GM19035 (cell line): ENCODE results near the gene PPP6R2.
"Not testable (repeated sequence)": the region's sequence is repeated elsewhere in the genome, so short reads cannot be mapped to it uniquely, and the experiment has no call there.

Source experiments
- ATAC-seq: cut with Tn5 transposase; IDR thresholded peaks from one replicate; pipeline ENCODE4 v1.9.1; 2021; ENCODE audit not compliant: unreplicated experiment

PPP6R2 gene

DNA sequence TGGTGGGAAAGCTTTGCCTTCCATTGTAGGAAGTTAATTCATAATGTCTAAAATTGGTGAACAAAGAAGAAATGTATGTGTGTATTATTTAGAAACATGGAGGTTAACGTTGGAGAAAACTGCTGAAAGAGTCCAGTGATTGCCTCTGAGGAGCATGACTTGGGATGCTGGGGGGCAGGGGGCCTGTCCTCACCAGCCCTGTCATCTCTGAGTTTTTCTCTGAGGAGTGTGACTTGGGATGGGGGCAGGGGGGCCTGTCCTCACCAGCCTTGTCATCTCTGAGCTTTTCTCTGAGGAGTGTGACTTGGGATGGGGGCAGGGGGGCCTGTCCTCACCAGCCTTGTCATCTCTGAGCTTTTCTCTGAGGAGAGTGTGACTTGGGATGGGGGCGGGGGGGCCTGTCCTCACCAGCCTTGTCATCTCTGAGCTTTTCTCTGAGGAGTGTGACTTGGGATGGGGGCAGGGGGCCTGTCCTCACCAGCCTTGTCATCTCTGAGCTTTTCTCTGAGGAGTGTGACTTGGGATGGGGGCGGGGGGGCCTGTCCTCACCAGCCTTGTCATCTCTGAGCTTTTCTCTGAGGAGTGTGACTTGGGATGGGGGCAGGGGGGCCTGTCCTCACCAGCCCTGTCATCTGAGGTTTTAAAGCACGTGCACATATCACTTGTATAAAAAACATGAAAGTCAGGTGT lies 54.4 kb downstream of the PPP6R2 start:
- not testable (repeated sequence) for ATAC-seq

DNA sequence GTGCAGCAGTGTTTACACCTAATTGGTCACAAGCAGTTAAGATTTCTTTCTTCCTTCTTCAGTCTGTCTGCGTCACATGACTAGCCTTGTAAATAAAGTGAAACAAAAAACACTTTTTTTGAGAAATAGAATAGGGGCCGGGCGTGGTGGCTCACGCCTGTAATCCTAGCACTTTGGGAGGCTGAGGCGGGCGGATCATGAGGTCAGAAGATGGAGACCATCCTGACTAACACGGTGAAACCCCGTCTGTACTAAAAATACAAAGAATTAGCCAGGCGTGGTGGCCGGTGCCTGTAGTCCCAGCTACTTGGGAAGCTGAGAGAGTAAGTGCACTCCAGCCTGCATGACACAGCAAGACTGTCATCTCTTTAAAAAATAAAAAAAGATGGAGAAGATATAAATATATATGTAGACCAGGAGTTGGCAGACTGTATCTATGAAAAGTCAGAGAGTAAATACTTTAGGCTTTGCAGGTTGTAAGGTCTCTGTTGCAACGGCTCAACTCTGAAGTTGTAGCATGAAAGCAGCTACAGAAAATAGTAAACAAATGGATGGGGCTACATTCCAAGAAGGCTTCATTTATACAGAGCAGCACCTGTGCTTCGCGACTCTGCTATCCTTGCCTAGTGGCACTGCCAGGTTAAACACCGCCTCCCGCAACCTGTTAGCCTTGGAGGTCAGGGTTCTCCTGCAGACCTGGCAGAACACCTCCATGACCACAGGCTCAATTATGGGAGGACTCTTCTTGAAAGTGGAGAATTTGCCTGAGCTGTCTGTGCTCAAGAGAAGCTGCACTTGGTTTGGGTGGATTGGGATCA lies 55.9 kb downstream of the PPP6R2 start:
- ATAC-seq, result no peak

DNA sequence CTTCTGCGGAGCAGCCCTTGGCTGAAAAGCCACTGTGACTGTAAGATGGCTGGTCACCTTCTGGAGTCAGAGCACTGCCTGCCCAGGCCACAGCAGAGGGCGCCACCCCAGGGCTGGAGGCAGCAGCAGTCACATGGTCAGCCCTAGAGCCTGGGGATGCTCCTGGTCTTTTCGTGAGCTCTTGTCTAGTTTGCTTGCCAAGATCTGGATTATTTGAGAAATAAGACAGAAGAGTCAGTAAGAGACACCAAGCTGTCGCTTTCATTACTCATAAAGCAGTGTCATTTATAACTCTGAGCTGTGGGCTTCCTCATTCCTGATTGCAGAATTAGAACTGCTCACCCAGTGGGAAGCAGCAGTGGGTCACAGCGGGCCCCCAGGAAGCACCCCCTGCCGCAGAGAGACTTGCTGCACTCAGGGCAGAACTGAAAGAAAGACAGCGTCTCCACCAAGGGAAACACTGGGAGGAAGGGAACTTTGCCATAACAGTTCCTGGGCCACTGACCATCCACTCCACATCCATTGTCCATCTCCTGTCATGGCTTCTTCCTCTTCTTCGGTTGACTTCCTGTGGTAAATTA lies 56.7 kb downstream of the PPP6R2 start:
- ATAC-seq, result no peak

DNA sequence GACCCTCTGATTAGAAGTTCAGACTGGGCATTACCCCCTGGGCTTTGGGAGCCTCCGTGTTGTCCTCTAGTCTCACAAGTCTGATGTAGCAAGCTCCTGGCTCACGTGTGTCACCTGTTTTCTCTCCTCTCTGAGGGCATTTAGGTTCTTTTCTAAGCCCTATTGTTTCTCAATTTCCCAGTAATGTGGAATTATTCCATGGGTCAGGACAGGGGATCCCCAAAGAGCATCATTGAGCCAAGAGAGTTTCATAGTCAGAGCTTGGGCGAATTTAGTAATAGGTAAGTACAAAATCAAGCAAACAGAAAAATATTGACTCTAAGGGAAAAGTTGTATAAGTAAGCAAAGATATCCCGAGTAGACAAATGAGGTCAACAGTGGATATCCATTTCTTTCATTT lies 57.3 kb downstream of the PPP6R2 start:
- ATAC-seq, result no peak

DNA sequence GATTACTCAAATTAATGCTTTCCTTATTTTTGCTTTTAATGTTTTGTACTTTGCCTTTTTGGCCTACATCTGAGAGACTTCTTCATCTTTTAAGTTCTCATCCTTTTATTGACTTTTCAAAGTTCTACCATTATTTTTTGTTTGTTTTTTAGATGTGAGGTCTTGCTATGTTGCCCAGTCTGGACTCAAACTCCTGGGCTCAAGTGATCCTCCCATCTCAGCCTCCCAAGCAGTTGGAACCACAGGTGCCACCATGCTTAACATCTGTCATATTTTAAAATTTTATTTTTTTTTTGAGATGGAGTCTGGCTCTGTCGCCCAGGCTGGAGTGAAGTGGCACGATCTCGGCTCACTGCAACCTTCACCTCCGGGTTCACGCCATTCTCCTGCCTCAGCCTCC lies 57.8 kb downstream of the PPP6R2 start:
- no peak for ATAC-seq

DNA sequence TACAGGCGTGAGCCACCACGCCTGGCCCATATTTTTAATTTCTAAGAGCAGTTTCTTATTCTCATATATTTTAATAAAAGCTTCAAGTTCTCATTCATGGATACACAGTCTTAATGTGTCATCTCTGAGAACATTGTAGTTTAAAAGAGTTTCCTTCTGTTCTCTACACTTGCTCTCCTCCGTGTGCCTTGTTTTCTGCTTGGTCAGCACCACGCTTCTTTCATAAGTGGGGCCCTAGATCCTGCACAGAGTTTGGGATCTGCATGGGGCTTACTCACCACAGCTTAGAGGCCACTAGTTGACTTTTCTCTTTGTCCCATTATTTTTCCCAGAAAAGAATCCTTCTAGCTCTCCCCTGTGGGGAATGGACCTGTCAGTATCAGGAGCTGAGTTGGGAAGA lies 58.8 kb downstream of the PPP6R2 start:
- no peak for ATAC-seq

DNA sequence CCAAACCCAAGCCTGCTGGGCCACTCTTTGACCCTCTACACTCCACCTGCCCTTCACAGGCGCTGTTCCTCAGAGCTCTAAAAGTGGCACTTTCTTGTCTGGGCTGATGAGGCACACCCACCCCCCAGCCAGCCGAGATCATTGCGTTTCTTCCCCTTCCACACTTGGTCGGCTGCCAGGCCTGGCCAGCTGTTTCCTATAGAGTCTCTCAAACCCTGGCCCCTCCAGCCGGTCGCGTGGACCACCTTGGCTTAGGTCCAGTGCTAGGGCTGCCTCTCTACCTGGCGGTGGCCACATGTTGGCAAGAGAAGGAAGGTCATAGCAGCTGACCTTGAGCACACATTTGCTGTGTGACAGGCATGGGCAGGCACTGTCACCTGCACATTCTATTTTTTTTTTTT lies 60.6 kb downstream of the PPP6R2 start:
- ATAC-seq, result no peak

DNA sequence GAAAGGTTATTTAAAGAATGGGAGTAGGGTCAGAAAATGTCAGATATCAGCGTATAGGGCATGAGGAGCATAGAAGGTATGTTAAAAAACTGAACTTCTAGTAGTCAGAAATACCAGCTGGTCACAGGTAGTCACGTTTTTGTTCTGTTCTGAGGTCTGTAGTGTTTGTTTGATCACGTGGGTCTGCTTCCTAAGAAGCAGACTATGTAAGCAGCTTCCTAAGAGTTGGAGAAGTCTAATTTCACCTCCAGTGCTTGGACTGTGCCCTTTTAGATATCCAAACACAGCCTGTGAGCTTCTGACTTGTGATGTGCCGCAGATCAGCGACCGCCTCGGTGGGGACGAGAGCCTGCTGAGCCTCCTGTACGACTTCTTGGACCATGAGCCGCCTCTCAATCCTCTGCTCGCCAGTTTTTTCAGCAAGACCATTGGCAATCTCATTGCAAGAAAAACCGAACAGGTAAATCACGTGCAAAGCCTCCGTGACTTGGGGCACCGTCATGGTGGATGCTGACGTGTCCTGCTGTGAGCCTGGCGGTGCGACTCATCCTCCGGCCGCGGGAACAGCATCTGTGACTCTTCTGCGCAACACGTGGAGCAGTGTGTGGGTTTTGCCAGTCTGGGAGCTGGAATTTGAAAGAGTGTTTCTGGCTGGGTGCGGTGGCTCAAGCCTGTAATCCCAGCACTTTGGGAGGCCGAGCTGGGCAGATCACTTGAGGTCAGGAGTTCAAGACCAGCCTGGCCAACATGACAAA lies 63.5 kb downstream of the PPP6R2 start:
- ATAC-seq, result no peak

DNA sequence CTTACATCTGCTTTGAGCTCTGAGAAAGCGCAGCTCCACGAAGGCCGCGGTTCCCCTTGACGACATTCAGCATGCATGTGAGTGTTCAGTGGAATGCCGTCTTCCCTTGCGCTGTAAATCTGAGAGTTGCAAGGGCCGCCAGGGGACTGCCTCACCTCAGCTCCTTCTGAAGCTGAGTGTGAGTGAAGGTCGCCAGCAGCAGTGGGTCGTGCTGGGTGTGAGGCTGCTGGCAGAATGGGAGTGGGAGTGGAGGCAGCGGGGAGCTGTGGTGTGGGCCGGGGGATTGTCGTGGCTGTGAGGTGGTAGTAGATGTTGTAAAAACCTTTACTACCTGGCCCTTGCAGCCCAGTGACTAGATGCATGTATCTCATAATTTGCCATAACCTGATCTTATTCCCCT lies 65.2 kb downstream of the PPP6R2 start:
- ATAC-seq, result no peak

DNA sequence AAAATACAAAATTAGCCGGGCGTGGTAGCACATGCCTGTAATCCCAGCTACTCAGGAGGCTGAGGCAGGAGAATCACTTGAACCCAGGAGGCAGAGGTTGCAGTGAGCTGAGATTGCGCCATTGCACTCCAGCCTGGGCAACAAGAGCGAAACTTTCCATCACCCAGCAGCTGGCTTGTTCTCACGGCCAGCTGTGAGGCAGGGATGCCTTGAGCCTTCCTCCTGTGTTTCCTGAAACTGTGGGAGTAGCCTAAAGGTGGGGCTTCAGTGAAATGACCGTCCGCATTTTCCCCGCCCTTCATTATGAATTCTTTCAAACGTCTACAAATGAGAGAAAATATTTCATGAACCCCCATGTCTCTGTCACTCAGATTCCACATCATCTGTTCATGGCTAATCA lies 65.8 kb downstream of the PPP6R2 start:
- ATAC-seq, result not testable (repeated sequence)

DNA sequence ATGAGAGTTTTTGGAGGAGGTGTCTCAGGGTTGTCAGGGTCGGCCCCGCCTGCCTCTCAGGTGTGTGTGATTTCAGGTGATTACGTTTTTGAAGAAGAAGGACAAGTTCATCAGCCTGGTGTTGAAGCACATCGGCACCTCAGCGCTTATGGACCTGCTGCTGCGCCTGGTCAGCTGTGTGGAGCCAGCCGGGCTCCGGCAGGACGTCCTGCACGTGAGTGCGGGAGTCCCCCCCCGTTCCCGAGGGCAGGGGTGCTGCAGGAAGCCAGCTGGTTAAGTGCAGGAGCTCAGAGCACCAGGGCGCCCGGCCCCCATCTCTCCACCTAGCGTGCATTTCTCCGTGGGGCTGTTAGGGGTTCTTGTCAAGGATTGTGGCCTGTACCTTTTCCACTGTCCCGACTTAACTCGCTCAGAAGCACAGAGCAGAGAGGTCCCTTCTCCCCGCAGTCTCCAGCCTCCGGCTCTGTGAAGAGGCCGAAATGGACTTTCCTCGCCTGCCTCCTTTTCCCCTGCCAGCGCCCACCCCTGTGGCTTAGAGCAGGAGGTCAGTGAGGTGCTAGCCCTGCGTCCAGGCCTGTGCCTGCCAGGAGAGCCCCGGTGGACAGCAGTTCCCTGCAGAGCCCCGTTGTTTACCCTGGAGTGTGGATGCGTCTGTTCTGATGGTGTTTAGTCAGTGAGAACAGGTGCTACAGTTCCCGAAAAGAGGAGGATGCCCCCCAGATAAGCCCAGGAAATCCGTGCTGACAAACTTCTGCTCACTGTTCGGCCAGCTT lies 71.5 kb downstream of the PPP6R2 start:
- ATAC-seq, result no peak

DNA sequence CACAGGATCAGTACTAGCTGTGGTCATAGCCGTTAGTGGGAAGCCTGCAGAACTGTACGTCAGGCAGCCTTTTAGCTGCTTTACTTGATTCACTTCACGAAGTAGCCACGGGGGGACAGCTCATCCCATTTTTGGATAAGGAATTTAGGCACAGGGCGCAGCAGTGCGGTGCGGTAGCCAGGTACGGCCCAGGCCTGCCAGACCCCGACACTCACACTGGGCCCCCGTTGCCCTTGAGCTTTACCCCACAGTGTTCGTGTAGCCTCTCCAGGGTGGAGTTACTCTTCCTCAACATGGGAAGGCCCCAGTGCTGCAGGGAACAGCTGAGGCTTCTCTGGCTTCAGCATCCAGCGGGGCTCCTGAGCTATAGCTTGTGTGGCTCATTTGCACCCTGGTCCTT lies 72.3 kb downstream of the PPP6R2 start:
- ATAC-seq, result no peak

DNA sequence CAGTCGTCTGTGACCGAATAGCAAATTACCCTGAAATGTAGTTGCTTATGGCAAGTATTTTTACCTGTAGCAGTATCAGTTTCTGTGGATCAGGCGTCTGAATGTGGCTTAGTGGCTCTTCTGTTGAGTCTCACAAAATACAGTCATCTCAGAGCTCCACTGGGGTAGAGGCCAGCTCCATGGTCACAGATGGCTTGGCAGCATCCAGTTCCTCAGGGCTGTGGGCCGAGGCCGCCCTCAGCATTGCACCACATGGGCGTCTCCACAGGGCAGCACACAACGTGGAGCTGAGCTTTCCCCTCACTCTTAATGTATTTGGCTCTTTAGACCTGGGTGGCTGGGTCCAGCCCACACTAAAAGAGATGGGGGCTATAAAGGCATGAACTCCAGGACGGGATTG lies 73.9 kb downstream of the PPP6R2 start:
- no peak for ATAC-seq

DNA sequence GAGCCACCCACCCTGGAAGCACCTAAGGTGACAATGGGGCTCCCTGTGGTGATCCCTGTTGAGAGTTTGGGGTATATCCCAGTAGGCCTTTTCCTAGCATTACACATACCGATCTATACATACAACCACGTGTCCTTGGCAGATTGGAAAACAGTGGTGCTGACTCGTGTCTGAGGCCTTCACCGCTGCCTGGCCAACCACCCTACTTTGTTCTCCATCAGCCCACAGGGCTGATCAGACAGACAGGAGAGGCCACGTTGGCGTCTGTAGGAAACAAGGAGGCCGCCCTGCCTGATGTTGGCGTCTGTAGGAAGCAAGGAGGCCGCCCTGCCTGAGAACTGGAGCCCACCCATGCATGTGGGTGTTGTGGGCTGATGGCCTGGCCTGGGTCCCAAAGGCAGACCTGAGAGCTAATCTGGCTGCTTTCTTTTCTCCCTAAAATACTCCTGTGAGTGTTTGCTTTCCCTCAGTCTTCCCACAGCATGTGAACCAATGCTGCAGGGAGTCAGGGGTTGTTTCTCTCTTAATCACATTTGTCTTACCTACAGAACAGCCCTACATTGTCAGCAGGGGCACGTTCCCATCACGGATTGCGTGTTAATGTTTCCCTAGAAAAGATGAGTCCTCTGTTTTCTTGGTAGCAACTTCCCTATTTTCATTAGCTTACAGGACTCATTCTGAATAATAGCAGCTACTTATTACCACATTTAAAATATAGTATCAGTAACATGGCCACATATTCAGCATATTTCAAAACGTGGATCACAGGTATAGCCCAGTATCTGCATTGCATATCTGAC lies 74.5 kb downstream of the PPP6R2 start:
- ATAC-seq, result no peak

DNA sequence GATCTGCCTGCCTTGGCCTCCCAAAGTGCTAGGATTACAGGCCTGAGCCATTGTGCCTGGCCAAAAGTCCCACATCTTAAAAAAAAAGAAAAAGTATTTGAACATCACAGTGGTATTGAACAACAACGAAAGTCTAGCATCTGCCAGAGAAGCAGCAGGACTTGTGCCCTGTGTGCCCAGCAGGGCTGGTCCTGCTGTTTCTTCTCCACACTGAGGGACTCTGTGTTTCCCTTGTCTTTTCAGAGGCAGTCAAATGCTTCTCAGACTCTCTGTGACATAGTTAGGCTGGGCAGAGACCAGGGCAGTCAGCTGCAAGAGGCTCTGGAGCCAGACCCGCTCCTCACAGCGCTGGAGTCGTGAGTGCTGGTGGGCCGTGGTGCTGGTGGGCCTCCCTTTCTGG lies 75.5 kb downstream of the PPP6R2 start:
- ATAC-seq, result no peak

DNA sequence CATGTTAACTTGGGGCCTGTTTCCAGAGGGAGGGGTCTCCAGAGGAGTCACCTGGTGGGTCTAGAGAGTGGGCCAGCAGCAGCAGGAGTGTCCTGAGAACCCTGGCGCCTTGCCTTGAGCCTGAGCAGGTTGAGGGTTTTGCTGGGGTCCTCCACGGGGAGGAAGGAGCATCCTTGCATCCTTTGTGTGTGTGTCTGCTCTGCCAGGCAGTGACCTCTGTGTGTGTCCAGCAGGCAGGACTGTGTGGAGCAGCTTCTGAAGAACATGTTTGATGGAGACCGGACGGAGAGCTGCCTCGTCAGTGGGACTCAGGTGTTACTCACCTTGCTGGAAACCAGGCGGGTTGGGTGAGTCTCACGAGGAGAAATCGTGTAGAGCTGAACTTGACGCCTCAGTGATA lies 76.0 kb downstream of the PPP6R2 start:
- ATAC-seq, result no peak

DNA sequence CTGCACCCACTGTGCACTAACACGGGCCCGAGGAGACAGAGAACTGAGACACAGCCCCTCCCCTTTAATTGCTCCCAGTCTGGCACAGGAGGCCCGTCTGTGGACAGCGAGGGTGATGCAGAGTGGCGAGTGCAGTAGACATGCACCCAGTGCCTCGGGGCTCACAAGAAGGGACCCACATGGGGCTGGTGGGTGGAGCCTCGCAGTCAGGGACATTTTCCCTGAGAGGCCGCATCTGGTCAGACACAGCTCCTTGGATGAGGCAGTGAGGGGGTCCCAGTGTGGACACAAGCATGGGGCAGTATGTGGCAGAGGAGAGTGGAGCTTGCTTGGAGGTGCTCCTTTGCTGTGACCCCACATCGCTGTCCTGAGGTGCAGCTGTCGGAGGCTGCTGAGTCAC lies 76.9 kb downstream of the PPP6R2 start:
- no peak for ATAC-seq

DNA sequence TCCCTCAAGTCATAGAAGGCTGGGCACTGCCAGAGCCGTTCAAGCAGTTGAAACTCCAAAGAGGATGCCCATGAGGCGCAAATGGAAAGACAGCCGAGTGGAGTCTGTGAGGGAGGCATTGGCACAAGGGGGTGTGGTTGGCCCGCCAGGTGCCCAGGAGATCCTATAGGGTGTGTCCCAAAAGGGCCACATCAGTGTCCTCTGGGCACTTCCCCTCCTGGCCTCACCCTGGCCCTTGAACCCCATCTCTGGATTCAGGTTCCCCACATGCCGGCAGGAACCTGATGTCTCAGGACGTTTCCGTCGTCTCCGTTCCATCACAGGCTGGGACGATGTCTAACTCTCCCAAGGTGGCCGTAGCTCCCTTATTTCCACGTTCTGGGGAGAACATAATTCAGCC lies 77.5 kb downstream of the PPP6R2 start:
- no peak for ATAC-seq

DNA sequence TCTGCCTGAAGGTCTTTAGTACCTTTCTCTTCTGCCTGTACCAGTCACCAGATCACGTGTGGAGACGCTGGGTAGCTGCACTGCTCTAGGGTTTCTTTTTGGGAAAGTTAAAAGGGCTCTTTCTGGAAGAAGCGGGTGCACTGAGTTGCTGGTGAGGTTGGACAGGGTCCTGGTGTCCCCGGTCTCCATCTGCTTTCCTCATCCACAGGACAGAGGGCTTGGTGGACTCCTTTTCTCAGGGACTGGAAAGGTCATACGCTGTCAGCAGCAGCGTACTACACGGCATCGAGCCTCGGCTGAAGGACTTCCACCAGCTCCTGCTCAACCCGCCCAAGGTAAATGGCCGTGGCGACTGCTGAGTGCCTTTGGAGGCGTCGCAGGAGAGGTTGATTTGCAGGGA lies 78.9 kb downstream of the PPP6R2 start:
- no peak for ATAC-seq
